Measurements from ENCODE around the gene POU2AF1.

The POU2AF1 gene

GRCh38 chr11:111360150-111361043 lies 18.7 kb downstream of the POU2AF1 start:
- no peak for DNase-seq (ENCODE audit: low read depth)
- no peak for TF ChIP-seq CTCF (IDR thresholded peaks at IDR 0.05; ENCODE audit: low read depth, low read length, missing control alignments)
- no peak overlapping the region for H3K4me3 ChIP-seq (ENCODE audit: low read depth, low read length)
- in situ Hi-C loops (cut with HindIII; ENCODE audit: low sequenced_read_pairs) = no loop called here

- in situ Hi-C loops (cut with HindIII; ENCODE audit: low sequenced_read_pairs) = no loop called here
- TF ChIP-seq CTCF (IDR thresholded peaks at IDR 0.05; ENCODE audit: low read depth, low read length, missing control alignments) = no peak
- no peak for DNase-seq (ENCODE audit: low read depth)
- H3K4me3 ChIP-seq (ENCODE audit: low read depth, low read length) = no peak overlapping the region
Observed at GRCh38 chr11:111359223-111360149, 19.6 kb downstream of the POU2AF1 start.

GRCh38 chr11:111358038-111359001 lies 20.8 kb downstream of the POU2AF1 start:
- no peak overlapping the region for H3K4me3 ChIP-seq (ENCODE audit: low read depth, low read length)
- in situ Hi-C loops (cut with HindIII; ENCODE audit: low sequenced_read_pairs) = no loop called here
- DNase-seq (ENCODE audit: low read depth) = no peak
- no peak for TF ChIP-seq CTCF (IDR thresholded peaks at IDR 0.05; ENCODE audit: low read depth, low read length, missing control alignments)

GRCh38 chr11:111357150-111358037 lies 21.7 kb downstream of the POU2AF1 start:
- TF ChIP-seq CTCF (IDR thresholded peaks at IDR 0.05; ENCODE audit: low read depth, low read length, missing control alignments) = no peak
- in situ Hi-C loops (cut with HindIII; ENCODE audit: low sequenced_read_pairs) = no loop called here
- H3K4me3 ChIP-seq (ENCODE audit: low read depth, low read length) = no peak overlapping the region
- no peak for DNase-seq (ENCODE audit: low read depth)

GRCh38 chr11:111356660-111357048 lies 22.4 kb downstream of the POU2AF1 start:
- in situ Hi-C loops (cut with HindIII; ENCODE audit: low sequenced_read_pairs) = no loop called here
- no peak for DNase-seq (ENCODE audit: low read depth)
- TF ChIP-seq CTCF (IDR thresholded peaks at IDR 0.05; ENCODE audit: low read depth, low read length, missing control alignments) = no peak
- H3K4me3 ChIP-seq (ENCODE audit: low read depth, low read length) = no peak overlapping the region

Measured in astrocyte of the cerebellum (primary cell).